HepG2 (cell line): ENCODE measurements around the gene KPNA3. TPM values are rescaled to one million over a fixed set of nuclear protein-coding genes. Genes with fewer than 3 reads are reported as not detected.

Experiments used
- CENPX ChIP-seq: sonication (generic); formaldehyde crosslinking; IDR thresholded peaks from 2 replicates; pipeline ENCODE4 v1.9.0; 2021; ENCODE audit warnings: mild to moderate bottlenecking, missing genetic modification reagents, moderate library complexity
- CHD2 ChIP-seq: IDR thresholded peaks from 2 replicates; pipeline ENCODE4 v1.6.1; 2011; ENCODE audit warnings: low read depth, low read length, improper control_type of control experiment
- DMAP1 ChIP-seq: IDR thresholded peaks from 2 replicates; pipeline ENCODE4 v1.6.1; 2016
- EP300 ChIP-seq, 3 experiments: sonication (generic) in 1 of 3; formaldehyde crosslinking in 1 of 3; IDR thresholded peaks; 2 replicates each; pipeline versions ENCODE4 v1.5.1 to v1.6.1; 2011 to 2020; ENCODE audit warnings: low read depth in 2 of 3, low read length in 2 of 3, borderline replicate concordance in 1 of 3, improper control_type of control experiment in 1 of 3, mild to moderate bottlenecking in 1 of 3, missing genetic modification reagents in 1 of 3, moderate library complexity in 1 of 3
- FOXA3 ChIP-seq: IDR thresholded peaks from 2 replicates; pipeline ENCODE4 v1.6.1; 2016; ENCODE audit warnings: missing genetic modification reagents, missing compliant biosample characterization
- GLI4 ChIP-seq: sonication (generic); formaldehyde crosslinking; IDR thresholded peaks from 2 replicates; pipeline ENCODE4 v1.5.1; 2020; ENCODE audit warnings: missing genetic modification reagents, mild to moderate bottlenecking, moderate library complexity, borderline replicate concordance
- NR2F2 ChIP-seq: IDR thresholded peaks from 2 replicates; pipeline ENCODE4 v1.6.1; 2012; ENCODE audit warnings: low read depth, inconsistent platforms, borderline replicate concordance
- PPARG ChIP-seq: conservative IDR thresholded peaks from 2 replicates; pipeline ENCODE4 v1.6.1; 2016; ENCODE audit warnings: missing biosample characterization, missing genetic modification reagents
- RXRA ChIP-seq: sonication (generic); formaldehyde crosslinking; IDR thresholded peaks from 2 replicates; pipeline ENCODE4 v1.5.1; 2020; ENCODE audit warnings: missing genetic modification reagents
- SMAD3 ChIP-seq: sonication (generic); formaldehyde crosslinking; IDR thresholded peaks from 2 replicates; pipeline ENCODE4 v1.4.0; 2020; ENCODE audit warnings: missing genetic modification reagents
- TRIM24 ChIP-seq: sonication (generic); formaldehyde crosslinking; IDR thresholded peaks from 2 replicates; pipeline ENCODE4 v1.8.0; 2022; ENCODE audit warnings: mild to moderate bottlenecking, missing genetic modification reagents
- ZBTB43 ChIP-seq: sonication (generic); formaldehyde crosslinking; conservative IDR thresholded peaks from 2 replicates; pipeline ENCODE4 v1.4.0; 2020; ENCODE audit warnings: missing genetic modification reagents
- ZNF18 ChIP-seq: sonication (generic); formaldehyde crosslinking; IDR thresholded peaks from 2 replicates; pipeline ENCODE4 v1.8.0; 2022; ENCODE audit warnings: mild to moderate bottlenecking, missing genetic modification reagents; ENCODE audit not compliant: insufficient replicate concordance
- ZNF333 ChIP-seq: sonication (generic); formaldehyde crosslinking; IDR thresholded peaks from 2 replicates; pipeline ENCODE4 v1.4.0; 2020; ENCODE audit warnings: mild to moderate bottlenecking, missing genetic modification reagents, borderline replicate concordance
- ZNF646 ChIP-seq: sonication (generic); formaldehyde crosslinking; IDR thresholded peaks from 2 replicates; pipeline ENCODE4 v1.9.0; 2021; ENCODE audit warnings: mild to moderate bottlenecking, missing genetic modification reagents
- ZNF652 ChIP-seq: IDR thresholded peaks from 2 replicates; pipeline ENCODE4 v1.6.1; 2016; ENCODE audit warnings: low read depth, borderline replicate concordance
- ZNF672 ChIP-seq: sonication (generic); formaldehyde crosslinking; IDR thresholded peaks from 2 replicates; pipeline ENCODE4 v1.8.1; 2022; ENCODE audit warnings: missing genetic modification reagents
- polyA plus RNA-seq, 8 experiments: library from polyadenylated mRNA; depleted of rRNA in 3 of 8; stranded (reverse) in 7 of 8; unstranded in 1 of 8; fragments of >200 nt; fragmentation: Illumina TruSeq in 4 of 8; extraction: Trizol in 4 of 8; gene quantifications; 2 replicates each; pipeline versions ENCODE4 v1.2.1 to v1.2.3, GENCODE V29; 2011 to 2016; ENCODE audit warnings: low read depth in 4 of 8, missing spikeins in 1 of 8, mixed read lengths in 1 of 8; ENCODE audit not compliant: insufficient read depth in 1 of 8
- total RNA-seq, 5 experiments: library from RNA; depleted of rRNA; stranded (reverse); fragments of >200 nt; fragmentation: Illumina TruSeq; extraction: Trizol; gene quantifications; 2 replicates each; pipeline ENCODE4 v1.2.3, GENCODE V29; 2016; ENCODE audit warnings: low read depth in 1 of 5
- TF ChIP-seq, protein P1 (sequence below): sonication (generic); formaldehyde crosslinking; IDR thresholded peaks from 2 replicates; pipeline ENCODE4 v1.4.0; 2020; ENCODE audit warnings: missing genetic modification reagents

Gene KPNA3
- total and polyA plus RNA-seq, 2 of the 13 experiments (the other 11 are each of a cell fraction or from before 2014, with no cell fraction given) = 13.0 to 28.9 TPM

DNA sequence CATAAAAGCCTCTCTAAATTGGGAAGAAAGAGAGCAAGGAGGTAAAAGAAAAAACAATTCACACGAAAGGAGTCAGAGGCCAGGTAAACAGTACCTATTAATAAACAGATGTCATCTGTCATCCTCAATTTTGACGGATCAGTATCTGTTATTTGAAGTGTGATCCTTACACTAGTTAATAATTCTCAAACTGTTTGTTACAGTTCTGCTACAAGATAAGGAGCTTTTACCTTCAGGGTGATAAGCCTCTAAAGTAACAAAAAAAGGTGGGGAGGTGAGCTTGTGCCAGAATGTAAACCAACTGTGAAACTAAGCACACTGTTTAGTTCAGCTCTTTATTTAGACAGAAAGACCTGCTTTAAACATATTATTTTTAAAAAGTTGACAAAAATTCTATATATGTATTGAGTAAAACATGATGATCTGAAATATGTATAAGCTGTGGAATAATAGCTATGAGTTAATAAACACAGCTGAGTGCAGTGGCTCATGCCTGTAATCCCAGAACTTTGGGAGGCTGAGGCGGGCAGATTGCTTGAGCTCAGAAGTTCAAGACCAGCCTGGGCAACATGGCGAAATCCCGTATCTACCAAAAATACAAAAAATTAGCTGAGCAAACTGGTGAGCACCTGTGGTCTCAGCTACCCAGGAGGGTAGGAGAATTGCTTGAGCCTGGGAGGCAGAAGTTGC is 52.8 kb downstream of the KPNA3 start (continued):
- TF ChIP-seq, protein P1, sequence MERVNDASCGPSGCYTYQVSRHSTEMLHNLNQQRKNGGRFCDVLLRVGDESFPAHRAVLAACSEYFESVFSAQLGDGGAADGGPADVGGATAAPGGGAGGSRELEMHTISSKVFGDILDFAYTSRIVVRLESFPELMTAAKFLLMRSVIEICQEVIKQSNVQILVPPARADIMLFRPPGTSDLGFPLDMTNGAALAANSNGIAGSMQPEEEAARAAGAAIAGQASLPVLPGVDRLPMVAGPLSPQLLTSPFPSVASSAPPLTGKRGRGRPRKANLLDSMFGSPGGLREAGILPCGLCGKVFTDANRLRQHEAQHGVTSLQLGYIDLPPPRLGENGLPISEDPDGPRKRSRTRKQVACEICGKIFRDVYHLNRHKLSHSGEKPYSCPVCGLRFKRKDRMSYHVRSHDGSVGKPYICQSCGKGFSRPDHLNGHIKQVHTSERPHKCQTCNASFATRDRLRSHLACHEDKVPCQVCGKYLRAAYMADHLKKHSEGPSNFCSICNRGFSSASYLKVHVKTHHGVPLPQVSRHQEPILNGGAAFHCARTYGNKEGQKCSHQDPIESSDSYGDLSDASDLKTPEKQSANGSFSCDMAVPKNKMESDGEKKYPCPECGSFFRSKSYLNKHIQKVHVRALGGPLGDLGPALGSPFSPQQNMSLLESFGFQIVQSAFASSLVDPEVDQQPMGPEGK = peak; percentile 15; the same call in 1 of the 2 replicates
- TF ChIP-seq RXRA = no peak
- TF ChIP-seq CHD2 = no peak
- TF ChIP-seq ZNF672 (CRISPR knock-in tag) = no peak
- no peak for TF ChIP-seq ZNF646 (CRISPR knock-in tag)
- peak; percentile 91 for TF ChIP-seq FOXA3
- peak; percentile 46 for TF ChIP-seq ZNF18 (CRISPR knock-in tag)
- no peak for TF ChIP-seq GLI4 (CRISPR knock-in tag)
- peak in 1 of 2 experiments; percentile 71; a peak in 2 of 4 replicates for TF ChIP-seq EP300 (IDR thresholded peaks at IDR 0.05; ENCODE audit: low read depth in 2 of 2, low read length in 2 of 2)
- TF ChIP-seq EP300 (CRISPR knock-in tag; IDR thresholded peaks at IDR 0.05; ENCODE audit: borderline replicate concordance) = peak; percentile 40; the same call in 1 of the 2 replicates
- TF ChIP-seq NR2F2 = peak; percentile 87
- no peak for TF ChIP-seq TRIM24 (CRISPR knock-in tag)
- TF ChIP-seq DMAP1 (CRISPR knock-in tag) = no peak
- TF ChIP-seq ZNF333 = no peak
- no peak for TF ChIP-seq ZNF652
- TF ChIP-seq CENPX (CRISPR knock-in tag) = no peak
- TF ChIP-seq ZBTB43 = peak; percentile 47; the same call in 1 of the 2 replicates
- TF ChIP-seq PPARG (CRISPR knock-in tag) = peak; percentile 72
- peak; percentile 29; the same call in 1 of the 2 replicates for TF ChIP-seq SMAD3 (CRISPR knock-in tag)
